Globus pallidus (tissue), 1 donor: Measurements from ENCODE around the gene CCNH.
A peak's percentile ranks its signal among the peaks of the same experiment; 100 is the strongest.

ENCODE experiments used
- DNase-seq: peaks from one replicate; pipeline ENCODE4 v3.0.0-alpha.2; 2015; ENCODE audit warnings: low spot score

CCNH gene

GRCh38 chr5:87403409-87403808, 9.3 kb downstream of the CCNH start:
- DNase-seq, result no peak

GRCh38 chr5:87401626-87402025, 11.1 kb downstream of the CCNH start:
- no peak for DNase-seq

GRCh38 chr5:87400305-87400899, 12.3 kb downstream of the CCNH start:
- peak; percentile 34 for DNase-seq

- DNase-seq, result no peak
Observed at GRCh38 chr5:87399720-87400119, 13.0 kb downstream of the CCNH start.

GRCh38 chr5:87398981-87399614, 13.6 kb downstream of the CCNH start:
- DNase-seq, result no peak

GRCh38 chr5:87394411-87395165, 18.1 kb downstream of the CCNH start:
- no peak for DNase-seq

- no peak for DNase-seq
Observed at GRCh38 chr5:87393331-87393730, 19.4 kb downstream of the CCNH start.

GRCh38 chr5:87392801-87393200, 19.9 kb downstream of the CCNH start:
- DNase-seq, result no peak

- DNase-seq, result no peak
Observed at GRCh38 chr5:87392170-87392569, 20.6 kb downstream of the CCNH start.

GRCh38 chr5:87390576-87391199, 22.0 kb downstream of the CCNH start:
- DNase-seq, result no peak

- DNase-seq, result no peak
Observed at GRCh38 chr5:87390075-87390474, 22.7 kb downstream of the CCNH start.

GRCh38 chr5:87389296-87390034, 23.3 kb downstream of the CCNH start:
- no peak for DNase-seq

- DNase-seq, result no peak
Observed at GRCh38 chr5:87388129-87388528, 24.6 kb downstream of the CCNH start.

- no peak for DNase-seq
Observed at GRCh38 chr5:87385802-87386201, 26.9 kb downstream of the CCNH start.

GRCh38 chr5:87383216-87383615, 29.5 kb downstream of the CCNH start:
- DNase-seq, result no peak

GRCh38 chr5:87382224-87382623, 30.5 kb downstream of the CCNH start:
- DNase-seq, result no peak

GRCh38 chr5:87372705-87373104, 40.0 kb downstream of the CCNH start:
- no peak for DNase-seq

GRCh38 chr5:87369431-87369830, 43.3 kb downstream of the CCNH start:
- DNase-seq, result no peak

GRCh38 chr5:87368601-87369000, 44.1 kb downstream of the CCNH start:
- no peak for DNase-seq

GRCh38 chr5:87367243-87367642, 45.5 kb downstream of the CCNH start:
- no peak for DNase-seq

GRCh38 chr5:87361536-87362213, 51.1 kb downstream of the CCNH start:
- no peak for DNase-seq

- no peak for DNase-seq
Observed at GRCh38 chr5:87361031-87361445, 51.7 kb downstream of the CCNH start.
